NCI-H146 (cell line): ENCODE measurements around the gene OR2H1.
A peak's percentile ranks its signal among the peaks of the same experiment; 100 is the strongest.

Experiments used
- DNase-seq: peaks from one replicate; lab custom pipeline; 2025; lab: John Stamatoyannopoulos, UW

Gene OR2H1

DNA sequence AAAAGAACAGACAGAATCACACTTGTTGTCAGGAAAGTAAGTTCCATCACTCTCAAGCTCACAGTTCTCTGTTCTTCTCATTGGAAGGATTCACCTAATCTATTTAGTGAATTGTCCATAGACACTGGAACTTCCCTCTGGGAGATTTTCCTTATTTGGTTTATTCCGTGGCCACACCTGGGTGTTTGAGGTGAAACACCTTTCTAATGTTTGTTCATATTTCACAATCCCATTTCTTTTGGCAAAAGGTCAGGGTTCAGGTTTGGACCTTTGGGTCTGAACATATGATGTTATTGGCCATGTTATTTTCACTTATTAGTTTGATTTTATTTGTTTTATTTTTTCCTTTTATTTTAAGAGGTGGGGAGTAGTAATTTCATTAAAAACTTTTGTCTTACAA, 26.8 kb downstream of the OR2H1 start:
- DNase-seq: no peak

DNA sequence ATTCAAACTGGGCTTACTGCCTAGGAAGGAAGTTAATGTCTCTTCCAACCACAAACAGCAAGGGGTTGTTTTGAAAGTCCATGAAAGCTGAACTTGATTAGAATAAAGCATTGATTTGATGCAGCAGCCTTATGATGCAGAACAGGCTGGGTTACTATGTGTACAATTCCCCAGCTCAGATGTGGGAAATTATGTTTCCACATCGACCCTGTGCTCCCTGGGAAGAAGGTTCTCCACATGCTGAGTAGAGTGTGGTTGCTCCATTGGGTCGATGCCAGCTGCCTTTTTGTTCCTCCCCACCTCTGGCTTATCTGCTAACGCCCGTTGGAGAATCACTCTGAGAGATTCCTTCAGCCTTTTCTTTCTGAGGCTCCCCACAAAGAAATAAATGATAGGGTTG, 29.6 kb downstream of the OR2H1 start:
- DNase-seq: no peak

DNA sequence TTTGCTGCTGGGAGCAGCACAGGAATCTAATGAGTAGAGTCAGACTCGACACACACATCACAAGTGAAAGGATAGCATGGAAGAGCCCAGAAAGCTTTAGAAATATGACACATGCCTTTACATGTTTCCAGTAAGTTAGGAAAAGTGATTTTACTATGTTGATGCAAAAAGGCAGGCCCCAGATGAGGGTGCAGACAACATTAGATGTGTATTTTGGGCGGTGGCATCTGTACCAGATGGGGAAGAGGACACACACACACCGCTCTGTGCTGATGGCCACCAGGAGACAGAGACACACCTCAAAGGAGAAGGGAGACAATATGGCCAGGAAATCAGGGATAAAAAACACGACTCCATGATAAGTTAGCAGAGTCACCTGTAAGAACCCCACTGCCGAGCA, 30.2 kb downstream of the OR2H1 start:
- no peak for DNase-seq

DNA sequence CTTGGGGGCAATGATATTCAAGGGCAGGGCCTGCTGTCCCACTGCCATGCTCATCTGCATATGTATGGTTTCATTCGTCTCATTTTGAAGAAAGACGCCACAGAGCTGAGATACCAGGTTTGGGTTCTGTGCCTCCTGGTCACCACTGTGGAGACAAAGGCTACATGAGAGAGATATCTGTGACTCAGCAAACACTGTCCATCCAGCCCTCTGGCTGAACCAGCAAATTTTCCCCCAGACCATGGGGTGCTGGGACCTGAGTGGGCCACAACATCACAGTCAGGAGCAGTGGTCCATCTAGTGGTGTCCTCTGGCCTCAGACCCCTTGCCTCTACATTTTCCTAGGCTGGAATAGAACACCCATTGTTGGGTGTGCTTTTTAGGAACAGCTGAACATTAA, 30.7 kb downstream of the OR2H1 start, which contains the start of gene MAS1L:
MAS1L (minus strand) TSS at position 297 of the 400 bp plus-strand sequence; CDS start at position 243, 54 bp downstream.
- no peak for DNase-seq

DNA sequence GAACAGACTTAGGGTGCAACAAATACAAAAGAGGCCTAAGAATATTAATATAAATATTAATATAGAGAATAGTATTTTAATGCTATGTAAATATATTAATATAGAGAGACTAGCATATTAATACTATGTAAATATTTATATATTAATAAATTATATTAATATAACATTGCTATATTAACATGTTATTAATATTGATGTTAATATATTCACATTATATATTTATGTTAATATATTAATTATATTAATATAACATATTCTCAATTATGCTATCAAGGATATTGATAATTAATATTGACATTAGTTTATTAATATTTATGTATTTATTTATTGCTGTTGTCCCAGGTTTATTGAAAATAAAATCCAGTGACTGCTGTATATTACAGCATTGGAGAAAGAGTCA, 31.9 kb downstream of the OR2H1 start:
- no peak for DNase-seq

DNA sequence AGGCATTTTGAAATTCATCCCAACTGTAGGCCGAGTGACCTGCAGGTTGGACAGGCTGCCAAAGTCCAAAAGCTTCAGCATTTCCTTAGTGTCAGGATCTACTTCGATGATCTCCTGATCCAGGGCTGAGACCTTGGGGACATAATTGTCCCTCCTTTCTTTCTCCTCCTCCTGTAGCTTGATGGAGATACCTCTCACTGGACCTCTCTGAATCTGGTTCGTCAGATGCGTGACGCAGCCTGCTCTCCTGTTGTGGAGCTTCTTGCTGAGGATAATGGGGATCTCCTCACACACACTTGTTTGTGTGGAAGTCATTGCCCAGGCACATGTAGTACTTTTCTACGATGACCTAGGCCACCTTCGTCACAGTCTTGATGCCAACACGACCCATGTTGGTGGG, 32.3 kb downstream of the OR2H1 start:
- no peak for DNase-seq

DNA sequence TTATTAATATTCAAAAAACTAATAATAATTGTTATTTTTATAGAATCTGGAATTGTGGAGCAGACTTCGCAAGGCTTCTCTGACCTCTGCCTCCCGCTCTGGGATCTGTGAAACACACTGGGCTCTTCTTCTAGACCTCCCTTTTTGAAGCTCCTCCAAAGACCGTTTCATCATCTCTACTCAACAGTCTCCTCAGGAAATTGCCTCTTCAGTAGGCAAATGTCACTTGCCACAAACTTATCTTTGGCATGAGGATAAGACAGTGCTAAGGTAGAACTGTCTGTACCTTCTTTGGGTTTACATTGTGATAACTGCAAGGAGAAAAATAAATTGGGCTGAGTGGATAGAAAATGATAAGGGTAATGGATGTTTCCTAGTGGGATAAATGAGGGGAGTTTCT, 33.1 kb downstream of the OR2H1 start:
- DNase-seq: no peak

DNA sequence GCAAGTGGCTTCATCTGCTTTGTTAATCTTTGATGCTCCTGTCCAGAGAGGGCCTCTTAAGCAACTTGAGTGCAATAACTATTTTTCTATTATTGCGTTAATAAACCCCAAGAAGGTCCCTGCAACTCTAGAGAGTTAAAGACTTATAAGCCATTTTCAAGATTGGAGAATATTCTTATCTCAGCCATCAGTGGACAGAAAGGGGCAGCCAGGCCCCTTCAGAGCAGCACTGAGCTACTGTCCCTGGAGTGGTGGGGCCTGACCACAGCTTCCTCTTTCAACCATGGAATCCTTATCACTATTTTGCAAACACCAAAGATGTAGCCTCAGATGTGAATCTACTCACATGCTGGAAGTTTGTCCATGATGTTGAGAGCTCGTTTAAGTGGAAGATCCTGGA, 33.6 kb downstream of the OR2H1 start:
- no peak for DNase-seq

DNA sequence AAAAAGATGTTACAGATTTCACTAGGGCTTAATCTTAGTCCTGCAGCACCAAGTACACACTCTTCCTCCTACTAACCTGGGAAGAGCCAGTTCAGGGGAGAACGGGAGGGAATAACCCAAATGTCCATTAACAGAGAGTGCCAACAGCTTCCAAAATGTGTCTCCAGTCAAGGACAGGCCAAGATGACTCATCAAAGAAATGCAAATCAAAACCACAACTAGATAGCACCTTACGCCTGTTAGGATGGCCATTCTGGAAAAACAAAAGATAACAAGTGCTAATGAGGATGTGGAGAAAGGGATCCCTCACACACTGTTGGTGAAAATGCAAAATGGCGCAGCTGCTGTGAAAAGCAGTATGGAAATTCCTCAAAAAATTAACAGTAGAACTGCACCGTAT, 34.6 kb downstream of the OR2H1 start:
- DNase-seq: no peak

DNA sequence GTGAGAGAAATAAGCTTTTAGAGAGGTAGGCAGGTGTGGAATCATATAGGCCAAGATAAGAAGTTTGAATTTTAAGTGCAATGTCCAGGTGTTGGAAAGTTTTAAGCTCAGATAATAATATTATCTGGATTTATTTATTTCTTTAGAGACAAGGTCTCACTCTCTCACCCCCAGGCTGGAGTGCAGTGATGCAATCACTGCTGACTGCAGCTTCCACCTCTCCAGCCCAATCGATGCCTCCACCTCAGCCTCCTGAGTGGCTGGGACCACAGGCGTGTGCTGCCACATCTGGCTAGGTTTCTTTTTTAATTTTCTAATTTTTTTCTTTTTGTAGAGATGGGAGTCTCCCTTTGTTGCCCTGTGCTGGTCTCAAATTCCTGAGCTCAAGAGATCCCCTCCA, 36.3 kb downstream of the OR2H1 start:
- no peak for DNase-seq

DNA sequence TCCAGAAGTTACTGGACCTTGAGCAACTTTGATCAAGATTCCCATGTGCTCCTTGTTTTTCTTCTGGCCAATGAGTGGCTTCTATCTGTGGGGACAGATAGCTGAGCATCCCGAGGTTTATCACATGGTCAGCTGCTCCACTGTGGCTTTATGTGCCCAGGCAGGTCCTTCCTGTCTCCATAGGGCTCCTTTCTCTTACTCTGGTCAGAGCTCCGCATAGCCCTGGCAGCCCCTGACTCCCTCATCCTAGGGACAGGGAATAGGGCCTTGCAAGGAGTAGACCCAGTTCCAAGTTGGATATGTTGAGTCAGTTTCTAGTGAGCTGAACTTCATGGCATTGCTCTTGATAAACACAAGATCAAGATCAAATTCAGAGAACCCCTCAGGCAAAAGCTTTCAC, 37.2 kb downstream of the OR2H1 start:
- no peak for DNase-seq

DNA sequence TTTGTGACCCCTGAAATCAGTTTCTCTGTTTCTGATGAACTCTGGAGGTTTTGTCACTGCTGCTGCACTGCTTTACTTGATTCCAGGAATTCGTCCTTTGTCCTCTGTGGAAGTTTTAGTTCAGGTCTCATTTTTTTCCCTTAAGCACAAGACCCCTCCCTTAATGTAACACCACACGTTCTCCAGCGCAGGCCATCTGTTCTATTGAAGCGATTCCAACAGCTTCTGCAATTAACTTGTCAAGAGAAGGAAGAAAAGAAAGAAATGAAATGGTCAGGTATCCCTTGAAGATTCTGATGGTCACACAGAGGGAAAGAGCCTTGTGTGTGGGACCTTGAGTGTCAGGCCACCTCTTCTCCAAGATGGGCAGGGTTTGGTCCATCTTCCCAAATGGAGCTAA, 38.6 kb downstream of the OR2H1 start:
- no peak for DNase-seq

DNA sequence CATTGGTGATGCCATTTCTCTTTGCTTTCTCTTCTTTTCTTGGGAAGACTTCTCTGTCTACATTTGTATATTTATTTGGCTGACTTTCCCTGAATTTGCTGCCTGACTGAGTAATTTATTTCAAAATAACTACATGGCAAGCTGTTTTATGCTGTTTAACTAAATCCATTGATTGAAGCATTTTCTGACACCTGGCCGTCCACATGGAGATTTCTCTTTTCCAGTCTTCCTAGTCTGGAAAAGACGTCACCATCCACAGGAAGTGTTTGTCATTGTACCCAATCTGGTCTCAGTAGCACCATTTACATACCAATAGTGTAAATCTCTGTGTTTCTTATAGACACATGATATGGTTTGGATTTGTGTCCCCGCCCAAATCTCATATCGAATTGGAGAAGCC, 40.0 kb downstream of the OR2H1 start:
- DNase-seq: no peak

DNA sequence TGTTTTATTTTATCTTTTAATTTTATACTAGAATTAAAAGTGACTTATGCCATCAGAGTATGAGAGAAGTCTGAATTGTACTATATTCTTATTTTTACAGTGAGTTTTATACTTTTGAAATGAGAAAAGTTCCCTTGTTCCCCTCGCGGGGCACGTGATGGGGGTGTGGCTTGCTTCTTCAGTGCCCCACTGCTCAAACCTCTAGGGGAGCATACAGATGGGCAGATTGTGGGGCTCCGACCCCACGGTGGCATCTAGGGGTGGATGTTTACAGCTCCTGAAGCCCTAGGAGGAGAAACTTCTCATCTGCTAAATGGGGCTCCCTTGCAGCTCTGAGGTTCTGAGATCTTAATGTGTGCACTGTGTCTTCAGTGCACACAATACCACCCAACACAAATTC, 42.7 kb downstream of the OR2H1 start:
- DNase-seq: no peak

DNA sequence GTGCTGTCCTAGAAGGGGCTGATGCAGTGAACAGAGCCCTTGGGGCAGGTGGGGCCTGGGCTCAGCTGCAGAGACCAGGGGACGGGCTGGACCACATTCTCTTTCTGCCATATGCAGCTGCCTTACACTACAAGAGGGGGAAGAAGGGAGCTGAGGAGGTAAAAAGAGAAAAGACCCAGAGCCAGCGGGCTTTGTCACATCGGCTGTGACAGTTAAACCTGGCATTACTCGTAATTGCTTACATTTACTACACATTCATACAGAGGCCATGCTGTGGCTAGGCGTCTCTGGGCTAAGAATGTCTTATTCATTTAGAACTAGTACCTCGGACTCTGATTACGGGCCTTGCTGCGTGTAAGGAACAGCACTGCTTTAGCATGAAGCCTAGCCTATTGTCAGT, 43.6 kb downstream of the OR2H1 start:
- DNase-seq: no peak

DNA sequence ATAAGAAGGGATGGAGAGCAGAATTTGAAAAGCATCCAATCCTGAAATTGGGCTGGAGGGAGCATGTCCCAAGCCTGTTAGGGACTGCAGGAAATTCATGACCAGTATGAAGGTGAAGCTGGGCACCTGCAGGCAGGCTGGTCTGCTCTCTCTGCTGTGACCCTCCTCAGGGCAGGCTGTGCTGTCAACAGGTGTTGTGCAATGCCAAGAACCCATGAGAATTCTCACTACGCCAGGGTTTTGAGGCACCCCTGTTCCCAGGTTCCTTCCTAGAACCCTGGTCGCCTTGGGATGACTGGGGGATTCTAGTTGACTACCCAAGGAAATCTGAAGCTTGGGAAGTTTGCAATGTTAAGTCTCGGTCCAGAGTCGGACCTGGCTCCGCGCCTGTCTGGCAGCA, 44.2 kb downstream of the OR2H1 start:
- DNase-seq: no peak

DNA sequence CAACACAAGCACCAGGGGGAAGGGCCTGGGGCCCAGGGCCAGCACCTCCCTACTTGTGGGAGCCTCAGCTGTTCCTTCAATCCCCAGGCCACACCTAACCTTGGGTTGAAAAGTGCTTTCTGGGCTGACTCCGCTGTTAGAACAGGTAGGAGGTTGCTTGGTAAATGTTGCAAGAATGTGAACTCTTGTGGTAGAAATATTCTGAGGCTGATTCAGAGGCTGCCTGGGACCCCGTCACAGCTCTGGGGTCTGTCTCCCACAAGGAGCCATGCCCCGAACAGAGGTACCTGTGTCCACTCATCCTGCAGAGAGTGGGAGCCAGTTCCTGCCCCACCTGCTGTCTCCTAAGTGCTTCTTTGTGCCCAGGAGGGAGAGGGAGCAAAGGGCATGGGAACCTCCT, 45.2 kb downstream of the OR2H1 start:
- no peak for DNase-seq

DNA sequence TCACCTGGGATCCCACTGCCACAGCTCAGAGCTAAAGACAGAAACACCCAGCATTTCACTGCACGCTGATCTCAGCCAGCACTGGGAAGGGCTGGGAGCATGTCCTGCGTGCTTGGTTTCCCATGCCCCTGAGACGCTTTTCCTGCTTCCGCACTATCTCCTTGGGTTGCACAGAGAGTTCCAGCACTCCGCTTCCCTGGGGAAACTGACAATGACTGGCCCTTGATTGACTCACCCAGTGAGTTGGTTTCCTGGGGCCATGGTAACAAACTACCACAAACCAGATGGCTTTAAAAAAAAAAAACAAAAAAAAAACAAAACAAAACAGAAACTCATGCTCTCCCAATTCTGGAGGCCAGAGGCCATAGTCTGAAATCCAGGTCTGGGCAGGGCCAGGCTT, 45.6 kb downstream of the OR2H1 start:
- DNase-seq: no peak

DNA sequence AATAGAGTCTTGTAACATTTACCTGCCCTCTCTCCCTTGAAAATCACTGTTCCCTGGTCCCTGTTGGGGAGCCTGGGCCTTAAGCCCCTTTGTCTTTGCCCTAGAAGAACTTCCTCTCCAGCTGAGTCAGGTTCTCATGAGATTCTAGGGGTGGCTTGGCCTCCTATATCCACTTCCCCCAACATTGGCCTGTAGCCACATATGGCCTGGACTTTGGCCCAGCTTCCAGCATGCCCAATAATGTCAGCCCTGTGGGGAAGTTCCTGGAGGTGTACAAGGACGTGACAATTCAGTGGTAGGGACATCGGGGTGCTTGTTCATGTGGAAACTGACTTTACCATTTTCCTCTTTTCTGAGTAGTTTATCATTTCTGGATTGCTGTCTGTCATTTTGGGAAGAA, 48.0 kb downstream of the OR2H1 start:
- no peak for DNase-seq

DNA sequence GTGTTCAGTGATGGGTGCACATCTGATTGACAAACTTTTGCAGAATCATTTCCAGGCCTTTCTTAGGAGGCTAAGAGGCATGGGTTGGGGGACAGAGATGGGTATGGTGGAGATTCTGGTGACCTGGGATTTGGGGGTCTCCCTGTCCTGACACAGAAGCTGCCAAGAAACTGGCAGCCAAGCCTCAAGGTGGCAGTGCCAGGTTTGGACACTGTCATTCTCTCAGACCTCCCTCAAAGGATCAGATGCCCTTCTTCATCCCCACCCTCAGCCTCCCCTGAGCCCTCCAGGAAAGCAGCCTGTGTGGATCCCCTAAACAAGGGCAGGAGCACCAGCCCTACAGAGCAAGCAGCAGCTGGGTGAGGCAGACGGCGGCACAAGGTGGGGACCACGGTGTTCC, 48.9 kb downstream of the OR2H1 start:
- DNase-seq: no peak

DNA sequence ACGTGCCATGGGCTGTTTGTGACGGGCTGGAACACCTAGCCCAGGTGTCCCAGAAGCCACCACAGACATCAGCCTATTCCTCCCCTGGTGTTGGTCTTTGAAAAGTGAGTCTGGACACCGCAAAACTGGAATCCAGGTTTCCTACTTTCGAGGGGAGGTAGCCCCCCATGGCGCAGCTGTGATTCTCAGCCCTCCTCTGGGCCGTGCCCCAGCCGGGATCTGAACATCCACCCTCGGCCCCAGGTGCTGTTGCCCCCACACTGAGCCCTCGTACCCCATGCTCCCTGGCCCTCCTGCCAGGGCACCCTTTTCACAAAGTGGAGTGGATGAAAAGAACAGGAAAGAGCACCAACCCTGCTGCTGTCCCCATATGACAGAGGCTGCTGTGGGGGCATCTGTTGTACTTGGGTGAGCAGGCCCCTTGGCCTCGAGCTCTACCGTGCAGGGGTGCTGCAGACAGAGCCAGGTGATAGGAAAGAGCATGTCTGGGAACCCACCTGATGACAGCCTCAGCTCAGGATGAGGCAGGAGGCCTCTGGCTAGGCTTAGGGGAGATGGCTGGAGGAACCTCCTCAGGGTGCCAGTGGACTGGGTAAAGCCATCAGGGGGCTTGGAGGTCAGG, 49.6 kb downstream of the OR2H1 start:
- no peak for DNase-seq

DNA sequence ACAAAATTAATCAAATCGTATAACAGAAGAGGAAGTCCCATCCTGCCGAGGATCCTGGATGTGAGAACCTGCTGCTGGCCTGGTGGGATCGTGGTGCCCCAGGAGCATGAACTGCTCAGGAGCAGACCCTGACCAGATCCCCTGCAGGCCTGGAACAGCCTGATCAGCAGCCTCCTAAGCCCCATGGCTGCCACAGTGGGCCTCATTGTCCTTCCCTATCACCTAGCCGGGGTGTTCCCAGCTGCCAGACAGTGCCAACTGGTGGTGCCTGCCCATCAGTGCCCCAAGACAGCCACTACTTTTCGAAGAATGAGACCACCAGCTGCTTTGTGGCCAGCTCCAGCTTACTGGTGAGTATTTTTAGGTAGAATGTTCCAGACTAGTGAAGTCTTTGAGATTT, 50.4 kb downstream of the OR2H1 start:
- no peak for DNase-seq

DNA sequence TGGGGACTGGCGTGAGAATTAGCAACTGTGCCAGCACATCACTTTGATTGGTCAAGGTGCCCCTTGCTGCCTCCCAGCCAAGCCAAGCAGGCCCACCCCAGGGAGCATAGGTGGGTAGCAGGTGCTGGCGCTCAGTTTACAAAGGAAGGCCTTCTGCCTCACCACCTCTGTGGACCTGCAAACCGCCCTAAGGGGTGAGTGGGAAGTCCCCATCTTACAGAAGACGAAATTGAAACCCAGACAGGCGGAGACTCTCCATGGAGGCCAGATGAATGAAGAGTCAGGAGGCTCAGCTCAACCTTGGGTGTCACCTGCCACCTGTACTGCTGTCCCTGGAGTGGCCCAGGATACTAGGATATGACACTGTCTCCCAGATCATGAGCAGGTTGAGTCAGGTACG, 52.3 kb downstream of the OR2H1 start:
- DNase-seq: no peak

DNA sequence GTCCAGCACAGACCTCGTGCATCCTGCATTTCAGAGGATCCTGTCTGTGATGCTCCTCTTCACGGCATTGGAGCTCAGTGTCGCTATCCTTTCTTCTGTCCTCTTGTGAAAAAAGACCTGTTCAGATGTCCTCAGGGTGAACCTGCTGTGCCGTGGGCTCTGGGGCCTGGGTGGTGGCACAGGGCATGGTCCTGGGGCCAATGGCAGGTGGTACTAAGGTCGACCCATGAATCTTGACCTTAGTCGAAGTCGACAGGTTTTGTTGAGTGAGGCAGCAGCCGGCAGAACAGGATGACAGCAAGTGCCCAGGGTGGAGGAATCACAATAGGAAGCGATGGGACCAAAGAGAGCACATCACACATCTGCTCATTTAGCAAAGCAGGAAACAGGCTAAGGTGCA, 52.8 kb downstream of the OR2H1 start:
- no peak for DNase-seq

DNA sequence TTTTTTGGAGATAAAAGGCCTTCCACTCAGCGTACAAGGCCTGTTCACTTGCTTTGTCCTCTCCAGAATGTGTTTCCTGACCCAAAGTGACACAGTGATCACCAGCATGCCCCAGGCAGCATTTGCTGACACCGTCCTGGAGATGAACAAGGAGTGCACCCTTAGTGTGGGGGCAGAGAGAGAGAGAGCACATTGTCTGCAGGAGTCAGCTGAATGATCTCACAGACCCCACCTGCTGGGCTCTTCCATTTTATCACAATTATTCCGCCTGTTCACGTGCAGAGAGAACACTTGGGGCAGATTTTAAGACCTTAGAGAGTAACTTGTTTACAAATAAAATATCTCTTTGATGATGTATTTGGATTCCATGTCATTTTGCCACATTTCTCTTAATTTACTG, 53.2 kb downstream of the OR2H1 start:
- peak; percentile 34 for DNase-seq
